ENCODE results near the gene CEP350.

CEP350 gene

DNA sequence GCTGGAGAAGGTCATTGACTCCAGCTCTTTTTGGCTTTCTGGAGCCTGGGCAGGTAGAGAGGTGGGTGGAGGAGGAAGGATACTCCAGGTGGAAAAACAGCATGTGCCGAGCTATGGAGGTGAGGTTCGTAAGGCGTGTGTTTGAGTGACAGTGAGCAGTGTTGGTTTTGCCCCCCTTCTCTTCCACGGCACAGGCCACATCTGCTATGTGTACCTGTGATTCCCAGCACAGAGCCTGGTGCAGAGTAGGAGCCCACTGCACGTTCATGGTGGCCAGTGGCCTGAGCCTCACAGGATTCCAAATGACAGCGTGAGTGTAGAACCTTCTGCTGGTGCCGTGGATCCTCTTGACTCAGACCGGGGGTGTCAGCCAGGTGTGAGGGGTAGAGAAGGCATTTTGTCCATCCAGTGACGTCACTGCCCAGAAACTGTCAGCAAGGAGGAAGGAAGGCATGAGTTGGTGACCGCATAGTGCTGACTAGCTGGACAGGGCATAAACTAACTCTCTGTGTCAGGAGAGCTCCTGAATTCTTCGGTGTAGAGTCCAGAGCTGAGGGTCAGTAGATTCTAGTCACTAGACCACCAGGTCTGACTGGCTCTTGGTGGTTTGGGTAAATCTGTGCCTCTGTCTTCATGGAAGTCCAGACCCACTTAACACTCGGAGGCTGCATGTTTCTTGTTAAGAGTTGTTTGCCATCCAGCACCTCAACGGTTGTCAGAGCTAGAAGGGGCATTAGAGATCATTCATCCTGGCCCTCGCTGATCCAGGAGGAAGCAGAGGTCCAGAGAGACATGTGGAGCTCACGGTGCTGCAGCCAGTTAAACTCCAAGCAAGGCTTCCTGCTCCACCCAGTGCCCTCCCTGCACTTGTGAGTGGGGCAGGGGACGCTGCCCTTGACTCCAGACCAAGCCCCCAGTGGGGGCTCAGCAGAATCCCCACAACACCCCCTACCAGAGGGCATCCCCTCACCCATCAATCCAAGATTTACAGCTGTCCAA is 203.8 kb downstream of the CEP350 start:
- no peak for FAIRE-seq

DNA sequence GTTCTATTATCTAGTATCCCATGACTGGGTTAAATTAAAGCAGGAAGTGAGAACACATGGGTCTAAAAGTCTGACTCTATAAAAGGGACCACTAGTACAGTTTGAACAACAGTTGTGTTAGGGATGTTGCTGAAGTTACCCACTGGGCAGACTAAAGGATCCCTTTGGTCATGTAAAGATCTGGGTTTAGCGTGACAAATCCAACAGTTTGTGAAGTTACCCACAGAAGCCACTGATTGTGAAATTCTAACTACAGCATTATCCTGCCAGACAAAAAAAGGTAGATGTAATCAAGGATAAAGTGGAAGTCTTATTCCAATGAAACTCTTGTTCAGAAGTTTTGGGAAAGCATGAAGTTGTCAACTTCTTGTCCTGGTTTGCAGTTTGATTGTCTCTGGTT is 205.7 kb downstream of the CEP350 start:
- no peak for FAIRE-seq

DNA sequence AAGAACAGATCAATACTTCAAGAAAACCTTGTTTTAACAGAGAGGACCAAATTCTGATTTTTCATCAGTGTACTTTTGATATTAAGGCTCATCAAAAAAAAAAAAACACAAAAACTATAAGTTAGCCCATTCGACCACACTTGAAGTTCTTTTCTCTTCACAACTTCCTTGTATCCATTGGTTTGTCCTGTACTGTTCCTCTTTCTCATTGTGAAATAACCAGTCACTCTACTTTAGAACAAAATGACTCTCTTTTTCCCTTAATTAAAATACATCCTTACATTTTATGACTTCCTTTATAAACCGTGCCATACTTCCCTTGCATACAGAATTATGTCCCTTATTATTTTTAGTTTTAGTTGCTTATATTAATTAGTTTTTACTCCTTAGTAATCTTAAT is 208.4 kb downstream of the CEP350 start:
- peak; percentile 60 for FAIRE-seq
